Neural progenitor cell (in vitro differentiated cells): ENCODE results near the gene MYO1E.

Experiments
- CTCF ChIP-seq: fragments of 200-600 bp; sonication (generic); IDR thresholded peaks from 2 replicates; pipeline ENCODE4 v1.5.1; 2017; ENCODE audit warnings: antibody characterized with exemption, mild to moderate bottlenecking
- EZH2 ChIP-seq: fragments of 200-600 bp; sonication (generic); IDR thresholded peaks from 2 replicates; pipeline ENCODE4 v1.6.1; 2017; ENCODE audit warnings: antibody characterized with exemption, mild to moderate bottlenecking, moderate library complexity

DNA sequence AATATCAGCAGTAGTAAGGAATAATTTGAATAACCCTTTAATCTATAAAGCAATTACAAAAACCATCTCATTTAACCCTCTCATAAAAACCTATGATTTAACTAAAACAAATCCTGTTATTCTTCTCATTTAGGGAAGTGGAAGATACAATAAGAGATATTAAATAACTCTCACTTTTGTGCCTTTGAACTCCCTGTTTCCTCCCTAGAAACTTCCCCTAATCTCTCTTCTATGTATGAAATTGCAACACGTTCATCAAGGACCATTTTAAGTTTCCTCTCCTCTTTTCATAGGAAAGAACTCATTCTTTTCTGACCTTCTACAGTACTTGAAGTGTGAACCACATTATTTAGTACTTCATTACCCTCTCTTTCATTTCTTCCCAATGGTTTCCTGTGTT, 46.5 kb upstream of the MYO1E start:
- TF ChIP-seq EZH2 (no peak), CTCF (no peak)
